ENCODE data around the gene CCDC63. TPM values are rescaled to one million over a fixed set of nuclear protein-coding genes. Genes with fewer than 3 reads are reported as not detected.

The CCDC63 gene
- total RNA-seq, 1 donor: not detected

GRCh38 chr12:110916295-110916875 lies 69.6 kb downstream of the CCDC63 start:
- H3K4me1 ChIP-seq (ENCODE audit: insufficient read depth, low read length): no peaks in the 10 kb centered on the region

DNA sequence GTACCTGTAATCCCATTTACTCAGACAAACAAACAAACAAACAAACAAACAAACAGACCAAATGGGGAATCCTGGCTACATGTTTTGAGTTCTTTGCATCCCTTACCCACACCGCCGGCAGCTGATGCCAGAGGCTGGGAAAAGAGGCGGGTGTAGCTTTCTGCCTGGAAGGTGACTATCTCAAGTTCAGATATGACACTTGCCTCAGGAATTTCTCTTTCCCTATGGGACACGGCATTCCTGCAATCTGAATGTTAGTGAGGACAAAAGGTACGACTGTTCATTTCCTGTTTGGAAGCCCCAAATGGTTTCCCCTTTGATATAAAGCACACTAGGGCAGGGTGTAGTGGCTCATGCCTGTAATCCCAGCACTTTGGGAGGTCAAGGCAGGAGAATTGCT lies 70.7 kb downstream of the CCDC63 start:
- no peaks in the 10 kb centered on the region for H3K4me1 ChIP-seq (ENCODE audit: insufficient read depth, low read length)
- no peaks in the 10 kb centered on the region for H3K9me3 ChIP-seq (ENCODE audit: low read depth, low read length)
- no peak overlapping the region for H3K4me3 ChIP-seq (ENCODE audit: low read length)
- H3K27me3 ChIP-seq (ENCODE audit: insufficient read depth, low read length): no peaks in the 10 kb centered on the region

More at GRCh38 chr12:110916295-110916875, 69.6 kb downstream of the CCDC63 start:
- Histone ChIP-seq H3K27me3 (ENCODE audit: insufficient read depth, low read length) (no peaks in the 10 kb centered on the region), H3K4me3 (ENCODE audit: low read length) (no peak overlapping the region), H3K9me3 (ENCODE audit: low read depth, low read length) (no peaks in the 10 kb centered on the region)

DNA sequence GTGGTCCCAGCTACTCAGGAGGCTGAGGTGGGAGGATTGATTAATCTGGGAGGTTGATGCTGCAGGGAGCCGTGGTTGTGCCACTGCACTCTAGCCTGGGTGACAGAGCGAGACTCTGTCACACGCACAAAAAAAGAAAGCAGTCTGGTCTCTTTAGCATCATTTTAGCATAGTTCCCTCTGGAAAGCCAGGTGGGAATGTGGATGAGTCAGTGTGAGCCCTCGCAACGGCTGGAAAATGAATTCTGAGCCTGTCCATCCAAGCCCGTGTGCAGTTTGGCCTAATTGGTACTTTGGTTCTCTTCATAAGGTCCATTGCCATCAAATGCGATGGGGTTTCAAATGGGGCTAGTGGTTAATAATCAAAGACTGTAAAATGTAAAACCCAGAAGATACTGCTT lies 71.2 kb downstream of the CCDC63 start:
- no peaks in the 10 kb centered on the region for H3K9me3 ChIP-seq (ENCODE audit: low read depth, low read length)
- no peaks in the 10 kb centered on the region for H3K27me3 ChIP-seq (ENCODE audit: insufficient read depth, low read length)

DNA sequence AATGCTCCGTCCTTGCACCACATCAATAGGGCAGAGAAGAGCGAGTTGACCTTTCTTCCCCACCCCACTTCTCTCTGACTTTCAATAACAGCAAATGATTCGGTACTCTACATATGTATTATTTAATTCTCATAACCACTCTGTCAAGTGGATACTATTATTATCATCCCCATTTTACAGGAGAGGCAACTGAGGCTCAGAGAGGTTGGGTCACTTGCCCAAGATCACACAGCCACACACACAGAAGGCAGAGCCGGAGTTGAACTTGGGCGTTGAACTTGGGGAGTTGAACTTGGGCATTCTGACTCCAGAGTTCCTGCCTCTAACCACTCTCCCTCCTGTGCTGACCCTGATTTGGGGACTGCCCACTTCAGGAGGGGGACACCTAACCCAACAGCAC lies 72.9 kb downstream of the CCDC63 start:
- no peaks in the 10 kb centered on the region for H3K4me1 ChIP-seq (ENCODE audit: insufficient read depth, low read length)
- no peaks in the 10 kb centered on the region for H3K27me3 ChIP-seq (ENCODE audit: insufficient read depth, low read length)
- no peak overlapping the region for H3K4me3 ChIP-seq (ENCODE audit: low read length)
- no peaks in the 10 kb centered on the region for H3K9me3 ChIP-seq (ENCODE audit: low read depth, low read length)

More for the DNA sequence above, 71.2 kb downstream of the CCDC63 start:
- H3K4me1 ChIP-seq (ENCODE audit: insufficient read depth, low read length): no peaks in the 10 kb centered on the region
- no peak overlapping the region for H3K4me3 ChIP-seq (ENCODE audit: low read length)

DNA sequence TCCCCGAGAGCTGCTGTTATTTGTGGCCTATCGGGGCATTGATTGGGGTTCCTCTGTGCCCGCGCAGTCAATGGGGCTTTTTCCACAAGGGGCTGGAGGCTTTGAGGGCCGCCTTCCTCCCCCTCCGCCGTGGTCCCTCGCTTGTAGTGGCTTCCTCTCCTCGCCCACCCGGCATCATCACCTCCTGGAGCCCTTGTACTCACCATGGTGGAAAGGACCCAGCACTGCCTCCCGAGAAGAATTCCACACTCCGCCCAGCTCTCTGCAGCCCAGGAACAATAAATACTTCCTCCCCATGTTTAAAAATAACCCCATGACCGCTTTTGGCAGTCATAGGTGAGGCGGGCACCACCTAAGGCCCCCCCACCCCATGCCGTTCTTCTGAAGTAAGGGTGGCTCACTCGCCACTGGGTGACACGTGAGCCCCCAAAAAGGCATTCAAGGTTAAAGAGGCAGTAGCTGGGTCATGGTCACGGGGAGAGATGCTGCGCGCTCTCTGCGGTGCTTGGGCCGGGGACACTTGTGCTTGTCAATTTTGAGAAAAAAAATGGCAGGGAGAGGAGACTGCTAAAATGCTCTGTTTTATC lies 73.6 kb downstream of the CCDC63 start, which contains the start of gene MYL2:
TSS of gene MYL2 (minus strand) at position 256 of the 587 bp plus-strand sequence. CDS start at position 206, 50 bp downstream.
- Histone ChIP-seq H3K27me3 (ENCODE audit: insufficient read depth, low read length) (no peaks in the 10 kb centered on the region), H3K4me1 (ENCODE audit: insufficient read depth, low read length) (no peaks in the 10 kb centered on the region), H3K4me3 (ENCODE audit: low read length) (no peak within 1 kb of the TSS), H3K9me3 (ENCODE audit: low read depth, low read length) (no peaks in the 10 kb centered on the region)

GRCh38 chr12:110921262-110921661 lies 74.5 kb downstream of the CCDC63 start:
- Histone ChIP-seq H3K9me3 (ENCODE audit: low read depth, low read length) (no peaks in the 10 kb centered on the region), H3K4me1 (ENCODE audit: insufficient read depth, low read length) (no peaks in the 10 kb centered on the region), H3K27me3 (ENCODE audit: insufficient read depth, low read length) (no peaks in the 10 kb centered on the region), H3K4me3 (ENCODE audit: low read length) (no peak overlapping the region)

- H3K27me3 ChIP-seq (ENCODE audit: insufficient read depth, low read length): no peaks in the 10 kb centered on the region
- H3K4me1 ChIP-seq (ENCODE audit: insufficient read depth, low read length): no peaks in the 10 kb centered on the region
- H3K4me3 ChIP-seq (ENCODE audit: low read length): no peak overlapping the region
- no peaks in the 10 kb centered on the region for H3K9me3 ChIP-seq (ENCODE audit: low read depth, low read length)
These were observed 75.9 kb downstream of the CCDC63 start for GRCh38 chr12:110922652-110923051.

- H3K27me3 ChIP-seq (ENCODE audit: insufficient read depth, low read length): no peaks in the 10 kb centered on the region
- H3K9me3 ChIP-seq (ENCODE audit: low read depth, low read length): no peaks in the 10 kb centered on the region
- no peaks in the 10 kb centered on the region for H3K4me1 ChIP-seq (ENCODE audit: insufficient read depth, low read length)
- H3K4me3 ChIP-seq (ENCODE audit: low read length): no peak overlapping the region
These were observed 76.4 kb downstream of the CCDC63 start for GRCh38 chr12:110923192-110923591.

- H3K4me3 ChIP-seq (ENCODE audit: low read length): no peak overlapping the region
- H3K27me3 ChIP-seq (ENCODE audit: insufficient read depth, low read length): no peaks in the 10 kb centered on the region
- H3K9me3 ChIP-seq (ENCODE audit: low read depth, low read length): no peaks in the 10 kb centered on the region
- no peaks in the 10 kb centered on the region for H3K4me1 ChIP-seq (ENCODE audit: insufficient read depth, low read length)
These were observed 77.0 kb downstream of the CCDC63 start for GRCh38 chr12:110923692-110924334.

- no peak overlapping the region for H3K4me3 ChIP-seq (ENCODE audit: low read length)
- no peaks in the 10 kb centered on the region for H3K4me1 ChIP-seq (ENCODE audit: insufficient read depth, low read length)
- H3K9me3 ChIP-seq (ENCODE audit: low read depth, low read length): no peaks in the 10 kb centered on the region
- H3K27me3 ChIP-seq (ENCODE audit: insufficient read depth, low read length): no peaks in the 10 kb centered on the region
These were observed 80.8 kb downstream of the CCDC63 start for GRCh38 chr12:110927546-110927945.

DNA sequence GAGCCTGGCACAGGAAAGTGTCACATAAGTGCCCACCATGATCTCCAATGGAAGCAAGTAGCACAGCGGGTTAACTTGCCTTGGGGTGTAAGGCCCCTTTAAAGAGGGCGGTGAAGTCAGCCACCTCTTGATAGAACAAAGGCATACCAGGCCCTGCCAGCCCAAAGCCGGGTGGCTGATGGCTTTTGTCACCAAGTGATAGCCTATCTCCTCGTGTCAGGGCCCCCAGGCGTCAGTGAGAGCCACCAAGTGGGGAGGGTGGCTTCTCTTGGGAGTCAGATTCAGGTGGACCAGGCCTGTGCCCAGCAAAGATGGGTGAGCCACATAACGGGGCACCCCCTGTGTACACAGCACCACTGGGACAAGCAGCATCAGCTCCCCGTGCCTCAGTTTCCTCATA lies 81.9 kb downstream of the CCDC63 start:
- H3K27me3 ChIP-seq (ENCODE audit: insufficient read depth, low read length): no peaks in the 10 kb centered on the region

DNA sequence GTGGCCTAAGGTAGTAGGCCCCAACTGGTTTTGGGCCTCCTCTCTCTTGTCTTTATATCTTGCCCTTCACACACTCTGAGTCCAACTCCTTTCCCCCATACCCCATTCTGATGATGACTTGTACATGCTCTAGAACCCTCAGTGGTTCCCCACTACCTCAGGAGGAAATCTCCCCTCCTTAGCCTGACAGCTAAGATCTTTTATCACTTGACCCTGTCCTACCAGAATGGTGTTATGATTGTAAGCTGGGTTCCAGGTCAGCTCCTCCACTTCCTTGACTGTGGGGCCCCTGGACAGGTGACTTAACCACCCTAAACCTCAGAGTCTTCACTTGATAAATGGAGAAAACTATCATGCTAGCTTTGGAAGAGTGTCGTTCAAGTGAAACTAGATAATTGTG lies 83.0 kb downstream of the CCDC63 start:
- Histone ChIP-seq H3K4me3 (ENCODE audit: low read length) (no peak overlapping the region), H3K4me1 (ENCODE audit: insufficient read depth, low read length) (no peaks in the 10 kb centered on the region)

More for the DNA sequence above, 81.9 kb downstream of the CCDC63 start:
- Histone ChIP-seq H3K9me3 (ENCODE audit: low read depth, low read length) (no peaks in the 10 kb centered on the region), H3K4me3 (ENCODE audit: low read length) (no peak overlapping the region), H3K4me1 (ENCODE audit: insufficient read depth, low read length) (no peaks in the 10 kb centered on the region)

DNA sequence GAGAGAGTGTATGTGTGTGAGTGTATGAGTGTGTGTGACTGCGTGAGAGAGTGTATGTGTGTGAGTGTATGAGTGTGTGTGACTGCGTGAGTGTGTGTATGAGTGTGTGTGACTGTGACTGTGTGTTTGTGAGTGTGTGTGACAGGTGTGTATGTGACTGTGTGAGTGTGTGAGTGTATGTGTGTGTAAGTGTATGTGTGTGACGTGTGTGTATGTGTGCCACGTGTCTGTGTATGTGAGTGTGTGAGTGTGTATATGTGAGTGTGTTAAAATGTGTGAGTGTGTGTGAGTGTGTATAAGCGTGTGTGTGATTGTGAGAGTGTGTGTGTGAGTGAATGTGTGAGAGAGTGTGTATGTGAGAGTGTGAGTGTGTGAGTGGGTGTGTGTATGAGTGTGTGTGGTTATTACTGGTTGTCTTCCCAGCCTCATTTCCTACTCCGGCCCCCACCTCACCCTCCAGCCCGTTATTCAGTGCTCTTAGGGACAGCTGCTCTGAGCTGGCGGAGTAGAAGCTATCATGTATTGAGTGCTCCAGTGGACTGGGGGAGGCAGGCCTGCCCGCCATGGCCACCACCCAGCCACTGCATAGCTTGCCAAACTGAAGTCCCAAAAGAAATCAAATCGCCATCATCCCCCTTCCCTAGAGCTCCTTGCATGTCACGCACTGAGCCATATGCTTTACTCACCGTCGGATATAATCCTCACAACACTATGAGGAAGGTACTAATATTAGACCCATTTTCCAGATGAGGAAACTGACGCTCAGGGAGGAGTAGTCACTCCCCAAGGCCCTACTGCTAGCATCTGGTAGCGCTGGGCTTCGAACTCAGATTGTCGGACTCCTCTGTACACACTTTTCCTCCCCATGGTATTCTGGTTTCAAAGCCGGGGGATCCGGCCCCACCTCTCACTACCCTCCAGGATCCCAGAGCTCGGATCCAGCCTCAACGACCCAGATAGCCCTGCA lies 83.8 kb downstream of the CCDC63 start:
- no peaks in the 10 kb centered on the region for H3K4me1 ChIP-seq (ENCODE audit: insufficient read depth, low read length)
- no peaks in the 10 kb centered on the region for H3K9me3 ChIP-seq (ENCODE audit: low read depth, low read length)
- H3K27me3 ChIP-seq (ENCODE audit: insufficient read depth, low read length): no peaks in the 10 kb centered on the region
- H3K4me3 ChIP-seq (ENCODE audit: low read length): no peak overlapping the region

More for the DNA sequence above, 83.0 kb downstream of the CCDC63 start:
- Histone ChIP-seq H3K9me3 (ENCODE audit: low read depth, low read length) (no peaks in the 10 kb centered on the region), H3K27me3 (ENCODE audit: insufficient read depth, low read length) (no peaks in the 10 kb centered on the region)

- H3K4me3 ChIP-seq (ENCODE audit: low read length): no peak overlapping the region
- peaks cover 1% of the 10 kb centered on the region for H3K27me3 ChIP-seq (ENCODE audit: insufficient read depth, low read length)
- H3K4me1 ChIP-seq (ENCODE audit: insufficient read depth, low read length): no peaks in the 10 kb centered on the region
- H3K9me3 ChIP-seq (ENCODE audit: low read depth, low read length): no peaks in the 10 kb centered on the region
These were observed 84.5 kb downstream of the CCDC63 start for GRCh38 chr12:110931315-110931728.

DNA sequence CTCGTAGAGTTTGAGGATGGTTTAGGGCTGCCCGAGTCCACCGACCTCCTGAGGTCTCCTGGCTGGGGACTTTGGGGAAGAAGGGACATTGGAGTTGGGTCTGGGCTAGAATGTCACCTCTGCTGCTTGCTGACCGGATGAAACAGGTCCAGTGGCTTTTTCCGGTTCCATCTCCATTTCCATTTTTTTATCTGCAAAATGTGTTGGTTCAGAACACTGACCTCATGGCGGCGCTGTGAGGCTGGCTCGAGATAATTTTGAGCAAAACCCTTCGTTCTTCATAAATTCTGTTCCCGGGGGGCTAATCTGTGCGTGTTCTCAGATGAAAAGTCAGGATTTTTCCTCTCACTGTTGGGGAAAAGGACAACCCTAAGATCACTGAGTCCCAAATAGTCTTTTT lies 85.3 kb downstream of the CCDC63 start:
- H3K4me3 ChIP-seq (ENCODE audit: low read length): no peak overlapping the region
- H3K9me3 ChIP-seq (ENCODE audit: low read depth, low read length): no peaks in the 10 kb centered on the region
- peaks cover 5% of the 10 kb centered on the region for H3K4me1 ChIP-seq (ENCODE audit: insufficient read depth, low read length)
- peaks cover 3% of the 10 kb centered on the region for H3K27me3 ChIP-seq (ENCODE audit: insufficient read depth, low read length)
